Measurements from ENCODE around the gene THSD4.
"Not testable (repeated sequence)": the region's sequence is repeated elsewhere in the genome, so short reads cannot be mapped to it uniquely, and the experiment has no call there.

Gene THSD4

GRCh38 chr15:71436854-71437253 is 321.6 kb downstream of the THSD4 start:
- FAIRE-seq = no peak

- FAIRE-seq = no peak
Observed at GRCh38 chr15:71437404-71437803, 322.1 kb downstream of the THSD4 start.

- no peak for FAIRE-seq
Observed at GRCh38 chr15:71437919-71438318, 322.6 kb downstream of the THSD4 start.

GRCh38 chr15:71439478-71439877 is 324.2 kb downstream of the THSD4 start:
- FAIRE-seq = not testable (repeated sequence)

GRCh38 chr15:71440489-71441110 is 325.3 kb downstream of the THSD4 start:
- no peak for FAIRE-seq

- FAIRE-seq = no peak
Observed at GRCh38 chr15:71443538-71443937, 328.3 kb downstream of the THSD4 start.

- FAIRE-seq = no peak
Observed at GRCh38 chr15:71444032-71444810, 328.9 kb downstream of the THSD4 start.

GRCh38 chr15:71444866-71445590 is 329.8 kb downstream of the THSD4 start:
- no peak for FAIRE-seq

GRCh38 chr15:71447328-71448250 is 332.3 kb downstream of the THSD4 start:
- FAIRE-seq = no peak

- no peak for FAIRE-seq
Observed at GRCh38 chr15:71448688-71449114, 333.4 kb downstream of the THSD4 start.

- FAIRE-seq = no peak
Observed at GRCh38 chr15:71449363-71449762, 334.1 kb downstream of the THSD4 start.

GRCh38 chr15:71449956-71450355 is 334.7 kb downstream of the THSD4 start:
- FAIRE-seq = no peak

- FAIRE-seq = no peak
Observed at GRCh38 chr15:71451130-71451529, 335.9 kb downstream of the THSD4 start.

- FAIRE-seq = no peak
Observed at GRCh38 chr15:71452893-71453292, 337.6 kb downstream of the THSD4 start.

- FAIRE-seq = no peak
Observed at GRCh38 chr15:71454462-71454996, 339.3 kb downstream of the THSD4 start.

GRCh38 chr15:71455107-71455506 is 339.8 kb downstream of the THSD4 start:
- FAIRE-seq = no peak

- FAIRE-seq = no peak
Observed at GRCh38 chr15:71455878-71456277, 340.6 kb downstream of the THSD4 start.

GRCh38 chr15:71456362-71456761 is 341.1 kb downstream of the THSD4 start:
- no peak for FAIRE-seq

GRCh38 chr15:71456811-71457210 is 341.5 kb downstream of the THSD4 start:
- FAIRE-seq = no peak

- FAIRE-seq = no peak
Observed at GRCh38 chr15:71458089-71458660, 342.9 kb downstream of the THSD4 start.

- no peak for FAIRE-seq
Observed at GRCh38 chr15:71461748-71462147, 346.5 kb downstream of the THSD4 start.

GRCh38 chr15:71462638-71463037 is 347.4 kb downstream of the THSD4 start:
- no peak for FAIRE-seq
